AG04450 (cell line): ENCODE measurements around the gene ELOVL4. TPM values are rescaled to one million over a fixed set of nuclear protein-coding genes. Genes with fewer than 3 reads are reported as not detected.

Experiments
- CTCF ChIA-PET: fragments of 300-600, 350-600 bp; formaldehyde crosslinking; extraction: SDS; loops from one replicate; lab custom pipeline; 2022; ENCODE audit warnings: antibody characterized with exemption, inconsistent platforms; lab: Charles Lee
- POLR2A ChIA-PET: fragments of 350-600 bp; formaldehyde crosslinking; extraction: SDS; loops from one replicate; lab custom pipeline; 2021; ENCODE audit warnings: antibody characterized with exemption, inconsistent platforms; lab: Yijun Ruan, JAX
- DNase-seq: peaks from one replicate; pipeline ENCODE4 v3.0.0-alpha.2; 2011; ENCODE audit warnings: low read depth, low spot score
- H3K27ac ChIP-seq: one replicate; pipeline ENCODE4 v1.5.1; 2012; ENCODE audit warnings: low read depth, low read length, control low read depth
- H3K27me3 ChIP-seq: one replicate; pipeline ENCODE4 v1.6.0; 2012; ENCODE audit warnings: low read length; ENCODE audit not compliant: control insufficient read depth, insufficient read depth
- H3K4me3 ChIP-seq: 2 replicates; pipeline ENCODE4 v1.5.1; 2011; ENCODE audit warnings: mild to moderate bottlenecking, low read depth, low read length, control low read depth
- H3K9me3 ChIP-seq: 2 replicates; pipeline ENCODE4 v1.5.1; 2012; ENCODE audit warnings: low read length; ENCODE audit not compliant: control insufficient read depth, insufficient read depth
- CTCF ChIP-seq: IDR thresholded peaks from 2 replicates; pipeline ENCODE4 v1.5.1; 2011; ENCODE audit warnings: low read depth, low read length, control low read depth, inconsistent platforms
- polyA plus RNA-seq: library from polyadenylated mRNA; depleted of rRNA; stranded (reverse); fragments of >200 nt; gene quantifications from 2 replicates; pipeline ENCODE4 v1.2.3, GENCODE V29; 2011

Gene ELOVL4
- polyA plus RNA-seq, 1 experiment: 3.3 TPM

GRCh38 chr6:79894939-79895338 lies 52.4 kb downstream of the ELOVL4 start:
- H3K27me3 ChIP-seq: no peaks in the 10 kb centered on the region
- H3K4me3 ChIP-seq: no peak overlapping the region
- no peaks in the 10 kb centered on the region for H3K9me3 ChIP-seq
- POLR2A ChIA-PET: no interaction called here
- CTCF ChIA-PET: no interaction called here
- no peak for DNase-seq
- no peak for TF ChIP-seq CTCF
- H3K27ac ChIP-seq: no peak overlapping the region

- no peak for DNase-seq
- Histone ChIP-seq H3K4me3 (no peak overlapping the region), H3K27ac (no peak overlapping the region), H3K27me3 (no peaks in the 10 kb centered on the region), H3K9me3 (no peaks in the 10 kb centered on the region)
- ChIA-PET POLR2A (no interaction called here), CTCF (interaction anchor here (1.5 kb wide), 1 partner anchor 20 kb away, joined by 7 read pairs; no protein-coding TSS in a partner anchor)
- TF ChIP-seq CTCF: no peak
Measured at GRCh38 chr6:79888587-79888986, 58.8 kb downstream of the ELOVL4 start.

GRCh38 chr6:79878142-79878748 lies 69.1 kb downstream of the ELOVL4 start:
- Histone ChIP-seq H3K27ac (no peak overlapping the region), H3K4me3 (no peak overlapping the region), H3K27me3 (no peaks in the 10 kb centered on the region), H3K9me3 (no peaks in the 10 kb centered on the region)
- POLR2A ChIA-PET: no interaction called here
- DNase-seq: no peak
- CTCF ChIA-PET: interaction anchor here (3.7 kb wide), 1 partner anchor 9 kb away, joined by 25 read pairs; no protein-coding TSS in a partner anchor
- no peak for TF ChIP-seq CTCF

- ChIA-PET POLR2A (no interaction called here), CTCF (interaction anchor here (0.6 kb wide), 1 partner anchor 126 kb away, joined by 5 read pairs; no protein-coding TSS in a partner anchor)
- TF ChIP-seq CTCF: no peak
- H3K9me3 ChIP-seq: no peaks in the 10 kb centered on the region
- no peak for DNase-seq
- H3K27ac ChIP-seq: no peak overlapping the region
- no peak overlapping the region for H3K4me3 ChIP-seq
- H3K27me3 ChIP-seq: no peaks in the 10 kb centered on the region
Measured at GRCh38 chr6:79874531-79875134, 72.7 kb downstream of the ELOVL4 start.

GRCh38 chr6:79872986-79873385 lies 74.4 kb downstream of the ELOVL4 start:
- DNase-seq: no peak
- Histone ChIP-seq H3K27ac (no peak overlapping the region), H3K4me3 (no peak overlapping the region), H3K9me3 (no peaks in the 10 kb centered on the region), H3K27me3 (no peaks in the 10 kb centered on the region)
- TF ChIP-seq CTCF: no peak
- ChIA-PET POLR2A (no interaction called here), CTCF (no interaction called here)
